Dedifferentiated amniotic fluid mesenchymal stem cell (primary cell): ENCODE measurements around the gene HOXC4.

Experiments used
- DNase-seq: peaks from one replicate; pipeline ENCODE4 v3.0.0-alpha.2; 2016; ENCODE audit errors: extremely low spot score

The HOXC4 gene

GRCh38 chr12:54015018-54015931 is 38.4 kb upstream of the HOXC4 start:
- no peak for DNase-seq

- DNase-seq = no peak
Measured at GRCh38 chr12:54016051-54016450, 37.6 kb upstream of the HOXC4 start.

GRCh38 chr12:54016478-54016964 is 37.1 kb upstream of the HOXC4 start:
- DNase-seq = no peak

- no peak for DNase-seq
Measured at GRCh38 chr12:54017027-54017788, 36.4 kb upstream of the HOXC4 start.

GRCh38 chr12:54017878-54018467 is 35.7 kb upstream of the HOXC4 start:
- DNase-seq = no peak

GRCh38 chr12:54018468-54018984 is 35.1 kb upstream of the HOXC4 start:
- no peak for DNase-seq

GRCh38 chr12:54019091-54019811 is 34.4 kb upstream of the HOXC4 start:
- no peak for DNase-seq

- DNase-seq = no peak
Measured at GRCh38 chr12:54019924-54020590, 33.6 kb upstream of the HOXC4 start.

- no peak for DNase-seq
Measured at GRCh38 chr12:54020591-54021405, 32.8 kb upstream of the HOXC4 start.

- no peak for DNase-seq
Measured at GRCh38 chr12:54021432-54022013, 32.1 kb upstream of the HOXC4 start.

GRCh38 chr12:54022960-54023884 is 30.4 kb upstream of the HOXC4 start:
- no peak for DNase-seq

GRCh38 chr12:54024127-54024526 is 29.5 kb upstream of the HOXC4 start:
- no peak for DNase-seq

- no peak for DNase-seq
Measured at GRCh38 chr12:54024581-54025305, 28.9 kb upstream of the HOXC4 start.

GRCh38 chr12:54025499-54026405 is 27.9 kb upstream of the HOXC4 start:
- no peak for DNase-seq

GRCh38 chr12:54026640-54027441 is 26.8 kb upstream of the HOXC4 start:
- DNase-seq = no peak

GRCh38 chr12:54027442-54027786 is 26.2 kb upstream of the HOXC4 start:
- DNase-seq = no peak
